HFFc6 (cell line): Measurements from ENCODE around the gene DDC. TPM values are rescaled to one million over a fixed set of nuclear protein-coding genes. Genes with fewer than 3 reads are reported as not detected.

Experiments
- DNase-seq: peaks from one replicate; pipeline ENCODE4 v3.0.0-alpha.2; 2018
- H3K27ac Mint-ChIP-seq: 2 replicates; pipeline ENCODE4 v1.8.0; 2020; ENCODE audit warnings: mild to moderate bottlenecking, mixed read lengths
- H3K27me3 Mint-ChIP-seq: 2 replicates; pipeline ENCODE4 v1.8.0; 2021; ENCODE audit warnings: mild to moderate bottlenecking, moderate library complexity, mixed read lengths; ENCODE audit not compliant: insufficient read depth
- H3K36me3 Mint-ChIP-seq: 2 replicates; pipeline ENCODE4 v1.8.0; 2021; ENCODE audit warnings: low read depth, mixed read lengths
- H3K4me1 Mint-ChIP-seq: 2 replicates; pipeline ENCODE4 v1.8.0; 2020; ENCODE audit warnings: low read depth, mixed read lengths
- H3K4me3 Mint-ChIP-seq: 2 replicates; pipeline ENCODE4 v1.8.0; 2020; ENCODE audit warnings: mild to moderate bottlenecking, moderate library complexity, mixed read lengths
- H3K9me3 Mint-ChIP-seq: 2 replicates; pipeline ENCODE4 v1.8.0; 2020; ENCODE audit warnings: mild to moderate bottlenecking, mixed read lengths
- total RNA-seq, 6 experiments: library from RNA; stranded (reverse); fragmentation: NEBNext Ultra II Directional; extraction: Animal tissue kit (Norgen Biotek cat#: 25700); gene quantifications; 2 replicates in 1 of 6; 3 replicates in 5 of 6; pipeline ENCODE4 v1.2.3, GENCODE V29; 2021
- TF ChIP-seq, protein P1 (sequence below): fragments of 200-600 bp; sonication (generic); IDR thresholded peaks from 2 replicates; pipeline ENCODE4 v1.5.0; 2021; ENCODE audit warnings: antibody characterized with exemption, mild to moderate bottlenecking

The DDC gene
- total RNA-seq, 6 experiments from 2014 or later: not detected

- TF ChIP-seq, protein P1, sequence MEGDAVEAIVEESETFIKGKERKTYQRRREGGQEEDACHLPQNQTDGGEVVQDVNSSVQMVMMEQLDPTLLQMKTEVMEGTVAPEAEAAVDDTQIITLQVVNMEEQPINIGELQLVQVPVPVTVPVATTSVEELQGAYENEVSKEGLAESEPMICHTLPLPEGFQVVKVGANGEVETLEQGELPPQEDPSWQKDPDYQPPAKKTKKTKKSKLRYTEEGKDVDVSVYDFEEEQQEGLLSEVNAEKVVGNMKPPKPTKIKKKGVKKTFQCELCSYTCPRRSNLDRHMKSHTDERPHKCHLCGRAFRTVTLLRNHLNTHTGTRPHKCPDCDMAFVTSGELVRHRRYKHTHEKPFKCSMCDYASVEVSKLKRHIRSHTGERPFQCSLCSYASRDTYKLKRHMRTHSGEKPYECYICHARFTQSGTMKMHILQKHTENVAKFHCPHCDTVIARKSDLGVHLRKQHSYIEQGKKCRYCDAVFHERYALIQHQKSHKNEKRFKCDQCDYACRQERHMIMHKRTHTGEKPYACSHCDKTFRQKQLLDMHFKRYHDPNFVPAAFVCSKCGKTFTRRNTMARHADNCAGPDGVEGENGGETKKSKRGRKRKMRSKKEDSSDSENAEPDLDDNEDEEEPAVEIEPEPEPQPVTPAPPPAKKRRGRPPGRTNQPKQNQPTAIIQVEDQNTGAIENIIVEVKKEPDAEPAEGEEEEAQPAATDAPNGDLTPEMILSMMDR: no peak
- Mint-ChIP-seq H3K27me3 (peaks cover 23% of the 10 kb centered on the region), H3K36me3 (no peaks in the 10 kb centered on the region), H3K9me3 (no peaks in the 10 kb centered on the region), H3K4me3 (no peak overlapping the region), H3K4me1 (no peaks in the 10 kb centered on the region), H3K27ac (no peak overlapping the region)
- no peak for DNase-seq
Measured at GRCh38 chr7:50473531-50473930, 91.7 kb downstream of the DDC start.

GRCh38 chr7:50472427-50472826, 92.8 kb downstream of the DDC start:
- H3K9me3 Mint-ChIP-seq: no peaks in the 10 kb centered on the region
- peaks cover 20% of the 10 kb centered on the region for H3K27me3 Mint-ChIP-seq
- TF ChIP-seq, protein P1: no peak
- peaks cover 8% of the 10 kb centered on the region for H3K4me1 Mint-ChIP-seq
- H3K27ac Mint-ChIP-seq: no peak overlapping the region
- H3K4me3 Mint-ChIP-seq: no peak overlapping the region
- H3K36me3 Mint-ChIP-seq: no peaks in the 10 kb centered on the region
- DNase-seq: no peak

- peaks cover 8% of the 10 kb centered on the region for H3K4me1 Mint-ChIP-seq
- H3K27ac Mint-ChIP-seq: no peak overlapping the region
- DNase-seq: no peak
- peaks cover 19% of the 10 kb centered on the region for H3K27me3 Mint-ChIP-seq
- H3K9me3 Mint-ChIP-seq: no peaks in the 10 kb centered on the region
- no peak overlapping the region for H3K4me3 Mint-ChIP-seq
- H3K36me3 Mint-ChIP-seq: no peaks in the 10 kb centered on the region
- TF ChIP-seq, protein P1: no peak
Measured at GRCh38 chr7:50471970-50472369, 93.2 kb downstream of the DDC start.

- Mint-ChIP-seq H3K4me1 (peaks cover 8% of the 10 kb centered on the region), H3K27me3 (peaks cover 24% of the 10 kb centered on the region), H3K9me3 (no peaks in the 10 kb centered on the region), H3K36me3 (no peaks in the 10 kb centered on the region), H3K27ac (no peak overlapping the region), H3K4me3 (no peak overlapping the region)
- TF ChIP-seq, protein P1: no peak
- no peak for DNase-seq
Measured at GRCh38 chr7:50470250-50471163, 94.7 kb downstream of the DDC start.

DNA sequence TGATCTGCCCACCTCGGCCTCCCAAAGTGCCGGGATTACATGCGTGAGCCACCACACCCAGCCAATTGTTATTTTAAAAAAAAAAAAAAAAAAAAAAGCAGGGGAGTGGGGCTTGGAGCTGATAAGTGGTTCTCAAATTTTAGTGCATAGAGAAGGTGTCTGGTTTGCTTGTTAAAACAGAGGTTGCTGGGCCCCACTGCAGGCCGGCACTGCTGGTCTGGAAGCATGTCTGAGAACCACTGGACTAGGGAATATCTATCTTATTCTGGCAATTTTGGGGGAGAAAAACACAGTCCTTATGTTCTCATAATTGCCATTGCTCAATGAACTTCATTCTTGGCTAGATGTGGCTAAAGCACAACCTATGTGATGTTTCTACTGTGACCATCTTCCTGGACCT, 96.0 kb downstream of the DDC start:
- DNase-seq: no peak
- Mint-ChIP-seq H3K27ac (no peak overlapping the region), H3K4me3 (no peak overlapping the region), H3K27me3 (peaks cover 21% of the 10 kb centered on the region), H3K36me3 (no peaks in the 10 kb centered on the region), H3K4me1 (peaks cover 8% of the 10 kb centered on the region), H3K9me3 (no peaks in the 10 kb centered on the region)
- TF ChIP-seq, protein P1: no peak
